ENCODE measurements around the gene LEAP2.
"Not testable (repeated sequence)": the region's sequence is repeated elsewhere in the genome, so short reads cannot be mapped to it uniquely, and the experiment has no call there.

The LEAP2 gene

DNA sequence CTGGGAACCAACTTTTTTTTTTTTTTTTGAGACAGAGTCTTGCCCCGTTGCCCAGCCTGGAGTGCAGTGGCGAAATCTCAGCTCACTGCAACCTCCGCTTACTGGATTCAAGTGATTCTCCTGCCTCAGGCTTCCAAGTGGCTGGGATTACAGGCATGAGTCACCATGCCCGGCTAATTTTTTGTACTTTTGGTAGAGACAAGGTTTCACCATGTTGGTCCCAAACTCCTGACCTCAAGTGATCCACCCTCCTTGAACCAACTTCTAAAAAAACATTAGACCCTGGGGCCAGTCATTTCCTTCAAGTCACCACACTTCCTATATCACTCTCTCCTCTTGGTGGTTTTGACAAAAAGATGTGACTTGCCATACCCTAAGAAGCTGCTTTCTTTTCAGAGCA lies 32.2 kb upstream of the LEAP2 start:
- DNase-seq: no peak

DNA sequence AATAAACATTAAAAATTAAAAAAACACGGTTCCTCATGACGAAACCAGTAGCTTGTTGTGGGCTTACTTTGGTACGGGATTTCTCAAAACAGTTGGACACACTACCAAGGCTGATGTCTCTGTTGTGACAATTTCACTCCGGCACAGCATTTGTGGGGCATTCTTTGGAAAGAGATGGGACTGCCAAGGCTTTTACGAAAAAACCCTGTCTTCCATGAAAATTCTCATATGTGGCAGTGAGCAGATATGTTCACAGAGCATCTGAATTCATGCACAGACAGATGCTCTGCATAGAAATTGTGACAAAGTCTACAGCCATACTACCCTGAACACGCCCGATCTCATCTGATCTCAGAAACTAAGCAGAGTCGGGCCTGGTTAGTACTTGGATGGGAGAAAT lies 25.2 kb upstream of the LEAP2 start:
- DNase-seq: no peak

DNA sequence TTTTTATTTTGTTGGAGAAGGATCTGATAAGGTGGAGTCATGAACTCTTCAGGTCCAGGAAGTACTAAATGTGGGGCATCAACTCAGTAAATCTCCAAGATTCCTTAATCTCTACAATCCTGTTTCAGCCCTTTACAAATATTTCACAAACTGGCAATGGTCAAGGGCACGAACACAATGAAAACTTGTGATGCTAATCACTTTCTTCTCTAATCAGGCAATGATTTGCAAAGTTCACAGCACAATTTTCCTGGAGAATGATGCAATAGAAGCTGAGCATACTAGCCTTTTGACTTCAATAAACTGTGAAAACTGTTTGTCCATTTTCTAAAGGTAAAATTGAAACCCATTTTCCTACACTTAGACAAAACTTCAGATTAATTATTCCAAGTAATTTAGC lies 24.1 kb upstream of the LEAP2 start:
- no peak for DNase-seq

DNA sequence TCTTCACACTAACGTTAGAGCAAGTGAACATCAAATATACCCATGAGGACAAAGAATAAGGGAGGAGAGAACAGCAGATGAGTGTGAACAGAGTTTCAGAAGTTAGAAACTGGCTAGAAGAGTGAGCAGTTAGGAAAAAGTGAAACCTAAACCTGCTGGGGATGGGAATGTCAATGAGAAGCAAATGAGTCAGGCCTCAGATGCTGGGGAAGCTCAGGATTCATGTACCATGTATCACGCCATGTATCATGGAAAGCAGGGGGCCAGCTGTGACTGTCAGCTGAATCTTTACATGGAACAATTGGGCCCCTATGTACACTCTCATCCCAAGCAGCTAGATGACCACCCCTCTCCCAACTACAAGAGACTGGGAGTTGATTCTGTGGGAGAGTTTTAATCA lies 23.4 kb upstream of the LEAP2 start:
- DNase-seq: no peak

DNA sequence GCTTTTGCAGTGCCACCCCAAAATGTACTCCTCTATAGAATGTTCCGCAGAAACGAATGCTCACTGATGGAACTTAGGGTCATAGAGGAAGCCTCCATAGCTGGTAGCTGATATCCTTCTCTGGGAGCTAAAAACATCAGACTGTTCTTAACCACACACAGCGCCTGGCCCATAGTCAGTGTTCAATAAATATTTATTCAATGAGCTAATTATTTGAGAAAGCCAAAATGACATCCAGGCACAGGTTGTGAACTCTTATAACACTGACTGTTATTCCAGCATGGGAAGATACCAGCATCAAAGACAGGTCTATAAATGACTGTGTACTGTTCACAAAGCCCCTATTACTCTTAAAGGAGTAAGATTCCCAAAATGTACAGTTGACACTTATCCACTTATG lies 20.1 kb upstream of the LEAP2 start:
- no peak for DNase-seq

DNA sequence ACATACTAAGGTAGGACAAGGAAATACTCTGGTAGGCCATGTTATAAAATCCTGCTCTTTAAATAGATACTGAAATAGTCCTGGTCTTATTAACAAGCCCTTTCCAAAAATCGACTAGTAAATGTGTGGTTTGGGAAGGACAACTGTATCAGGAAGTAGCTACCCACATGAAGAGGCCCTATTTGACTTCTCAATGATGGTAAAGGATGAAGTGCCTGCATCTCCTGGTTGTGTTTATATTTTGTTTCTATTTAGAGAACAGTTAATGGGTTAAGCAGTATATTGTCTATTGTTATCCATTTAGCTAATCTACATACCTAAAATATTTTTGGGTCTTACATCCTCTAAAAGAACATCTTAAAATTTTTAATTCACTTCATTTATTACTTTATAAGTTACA lies 19.7 kb upstream of the LEAP2 start:
- no peak for DNase-seq

DNA sequence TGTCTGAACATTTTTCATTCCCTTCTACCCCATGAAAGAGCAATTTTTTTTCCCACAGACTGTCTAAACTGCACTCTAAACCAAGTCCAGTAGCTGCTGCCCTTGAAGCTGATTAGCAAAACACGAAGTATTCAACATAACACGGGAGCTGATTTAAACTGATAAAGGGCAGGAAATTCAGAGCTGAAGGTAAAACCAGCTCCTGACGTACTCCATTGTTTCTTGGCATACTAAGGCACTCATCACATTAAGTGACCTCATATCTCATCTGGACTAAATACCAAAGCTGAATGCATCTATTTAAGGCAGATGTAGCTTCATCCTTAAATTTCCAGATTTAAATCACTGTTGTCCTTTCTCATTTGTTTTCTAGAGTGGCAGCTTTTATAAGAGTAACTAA lies 19.2 kb upstream of the LEAP2 start:
- DNase-seq: no peak

DNA sequence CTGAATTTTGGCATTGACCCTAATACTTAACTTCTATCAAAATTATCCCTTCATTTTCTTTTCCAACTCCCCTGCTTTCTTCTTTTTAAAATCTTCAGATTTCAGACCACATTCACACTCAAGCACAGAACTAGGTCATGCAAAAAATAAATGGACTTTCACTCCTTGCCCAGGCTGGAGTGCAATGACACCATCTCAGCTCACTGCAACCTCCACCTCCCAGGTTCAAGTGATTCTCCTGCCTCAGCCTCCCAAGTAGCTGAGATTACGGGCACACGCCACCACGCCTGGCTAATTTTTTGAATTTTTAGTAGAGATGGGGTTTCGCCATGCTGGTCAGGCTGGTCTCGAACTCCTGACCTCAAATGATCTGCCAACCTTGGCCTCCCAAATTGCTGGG lies 18.5 kb upstream of the LEAP2 start:
- DNase-seq: not testable (repeated sequence)

DNA sequence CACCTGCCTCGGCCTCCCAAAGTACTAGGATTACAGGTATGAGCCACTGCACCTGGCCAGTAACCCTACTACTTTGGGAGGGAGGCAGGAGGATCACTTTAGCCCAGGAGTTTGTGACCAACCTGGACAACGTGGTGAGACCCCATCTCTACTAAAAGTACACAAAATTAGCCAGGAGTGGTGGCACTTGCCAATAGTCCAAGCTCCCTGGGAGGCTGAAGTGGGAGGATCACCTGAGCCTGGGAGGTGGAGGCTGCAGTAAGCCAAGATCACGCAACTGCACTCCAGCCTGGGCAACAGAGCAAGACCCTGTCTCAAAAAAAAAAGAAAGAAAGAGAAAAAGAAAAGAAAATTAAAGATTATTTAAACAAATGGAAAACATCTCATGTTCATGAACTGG lies 17.5 kb upstream of the LEAP2 start:
- DNase-seq: no peak

DNA sequence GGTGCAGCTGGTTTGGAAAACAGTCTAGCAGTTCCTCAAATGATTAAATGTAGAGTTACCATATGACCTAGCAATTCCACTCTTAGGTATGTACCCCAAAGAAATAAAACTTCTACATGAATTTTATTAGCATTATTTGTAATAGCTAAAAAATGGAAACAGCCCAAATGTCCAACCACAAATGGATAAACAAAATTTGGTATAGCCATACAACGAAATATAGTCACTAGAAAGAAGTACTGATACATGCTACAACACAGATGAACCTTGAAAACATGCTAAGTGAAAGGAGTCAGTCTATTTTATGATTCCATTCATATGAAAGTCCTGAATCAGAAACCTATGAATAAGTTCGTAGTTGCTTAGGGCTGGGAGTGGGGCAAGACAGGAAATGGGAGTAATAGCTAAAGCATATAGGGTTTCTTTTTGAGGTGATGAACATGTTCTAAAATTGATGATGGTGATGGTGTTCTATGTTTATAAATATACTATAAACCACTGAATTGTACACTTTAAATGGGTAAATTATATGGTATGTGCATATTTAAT lies 13.5 kb upstream of the LEAP2 start:
- DNase-seq: no peak

DNA sequence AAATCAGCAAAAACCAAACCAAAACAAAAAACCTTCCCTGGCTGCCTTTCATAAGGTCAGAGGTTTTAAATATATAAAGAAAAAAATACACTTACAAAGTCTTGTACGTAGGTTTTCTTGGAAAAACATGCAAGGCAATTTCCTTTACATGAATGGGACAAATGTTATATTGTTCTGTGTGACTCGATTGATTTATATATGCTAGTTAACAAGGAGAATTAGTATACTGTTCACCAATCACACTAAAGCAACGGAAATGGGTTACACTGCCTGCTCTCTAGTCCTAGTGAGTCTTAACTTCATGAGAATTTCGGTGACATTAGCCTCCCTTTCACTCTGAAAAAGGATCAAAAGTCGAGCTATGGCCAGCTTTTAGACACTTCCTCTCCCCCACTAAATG lies 12.7 kb upstream of the LEAP2 start:
- no peak for DNase-seq

DNA sequence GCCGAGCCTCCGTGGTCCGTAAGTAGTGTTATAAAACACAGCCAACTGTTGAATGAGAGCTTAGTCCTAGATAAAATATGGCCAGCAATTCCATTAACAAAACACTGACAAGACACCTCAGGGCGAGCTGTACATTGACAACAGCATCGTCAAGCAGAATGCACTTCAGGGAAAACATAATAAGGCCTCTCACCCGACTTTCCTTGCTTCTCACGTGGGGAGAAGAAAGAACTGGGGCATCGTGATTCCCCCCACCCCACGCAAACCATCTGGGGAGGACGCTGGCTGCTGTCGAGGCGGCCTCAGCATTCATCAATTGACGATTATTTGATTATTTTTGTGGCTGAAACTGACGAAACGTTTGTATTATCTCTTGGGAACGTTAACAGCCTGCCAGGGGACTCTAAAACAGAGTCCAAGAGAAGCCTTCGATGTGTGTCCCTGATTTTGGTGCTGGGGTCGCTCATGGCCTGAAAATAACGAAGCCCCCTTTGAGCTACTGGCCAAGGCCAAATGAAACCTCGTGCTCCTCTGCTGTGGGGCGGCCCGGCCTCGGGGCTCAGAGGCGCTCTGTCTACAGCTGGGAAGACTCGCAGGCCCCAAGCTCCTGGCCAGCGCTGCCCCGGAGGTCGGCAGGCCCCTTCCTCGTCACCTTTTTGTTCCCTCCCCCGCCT lies 7.7 kb upstream of the LEAP2 start:
- DNase-seq: no peak

DNA sequence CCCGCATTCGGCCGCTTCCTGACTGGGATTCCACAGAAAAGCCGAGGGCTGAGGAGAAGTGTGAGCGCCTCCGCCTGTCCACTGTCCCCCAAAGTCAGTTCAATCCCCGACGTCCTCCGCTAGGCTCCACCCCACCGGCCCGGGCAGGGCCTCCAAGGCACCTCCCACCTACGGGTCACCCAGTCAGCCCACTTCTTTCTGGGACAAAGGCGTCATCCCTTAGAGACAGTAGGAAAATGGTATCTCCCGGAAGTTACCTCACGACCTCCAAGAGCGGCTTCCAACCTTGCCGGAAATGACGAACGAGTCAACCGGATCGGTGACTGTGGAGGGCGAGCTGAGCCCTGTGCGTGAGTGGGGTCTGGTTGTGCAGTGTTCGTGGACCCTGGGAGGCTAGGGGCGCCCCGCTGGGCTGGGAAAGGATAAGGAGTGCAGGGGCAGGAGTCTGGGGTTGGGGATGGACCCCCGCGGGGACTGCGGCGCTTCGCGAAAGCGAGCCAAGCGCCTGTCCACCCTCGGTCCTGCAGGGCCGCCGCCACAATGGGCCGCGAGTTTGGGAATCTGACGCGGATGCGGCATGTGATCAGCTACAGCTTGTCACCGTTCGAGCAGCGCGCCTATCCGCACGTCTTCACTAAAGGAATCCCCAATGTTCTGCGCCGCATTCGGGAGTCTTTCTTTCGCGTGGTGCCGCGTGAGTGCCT lies 7.0 kb upstream of the LEAP2 start, which contains the start of the genes GDF9 and UQCRQ:
Gene GDF9 (minus strand): TSS at position 128 of the 704 bp plus-strand sequence. CDS start 1,936 bp downstream, outside the sequence.
Gene UQCRQ (plus strand): TSS at position 301 of the 704 bp plus-strand sequence. CDS start 240 bp downstream, at position 541.
- DNase-seq: peak; percentile 92

DNA sequence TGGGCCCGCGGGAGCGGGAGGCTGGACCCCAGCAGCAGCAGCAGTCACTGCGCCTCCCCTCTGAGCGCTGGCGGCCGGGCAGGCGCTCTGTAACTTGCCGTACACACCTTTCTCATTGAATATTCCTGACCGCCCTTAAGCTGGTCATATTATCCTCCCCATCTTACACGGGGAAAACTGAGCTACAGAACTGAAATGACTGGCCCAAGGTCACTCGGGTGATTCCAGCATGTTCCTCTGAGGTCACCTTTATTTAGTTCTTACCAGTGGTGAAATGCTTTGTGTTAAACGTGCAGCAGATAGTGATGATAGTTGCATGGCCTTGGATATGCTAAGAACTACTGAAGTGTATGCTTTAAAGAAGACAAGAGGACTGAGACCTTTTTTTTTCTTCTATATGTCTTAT lies 6.4 kb upstream of the LEAP2 start:
- DNase-seq: no peak

DNA sequence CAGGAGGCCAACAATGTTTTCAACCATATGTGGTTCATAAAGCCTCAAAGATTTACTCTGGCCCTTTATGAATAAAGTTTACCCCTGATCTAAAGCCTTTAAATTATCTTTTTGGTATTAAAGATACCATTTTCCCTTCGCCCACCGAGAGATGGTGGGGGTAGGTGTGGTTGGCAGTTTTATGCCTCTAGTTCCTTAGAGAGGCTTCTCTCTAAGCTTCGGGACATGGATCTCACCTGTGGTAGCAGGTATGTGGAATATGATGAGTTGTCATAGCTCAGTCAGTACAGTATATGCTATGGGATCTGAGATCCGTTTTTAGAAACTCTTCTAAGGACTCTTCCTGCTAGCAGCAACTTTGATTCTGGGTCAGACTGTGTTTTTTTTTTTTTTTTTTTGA lies 4.7 kb upstream of the LEAP2 start:
- no peak for DNase-seq

DNA sequence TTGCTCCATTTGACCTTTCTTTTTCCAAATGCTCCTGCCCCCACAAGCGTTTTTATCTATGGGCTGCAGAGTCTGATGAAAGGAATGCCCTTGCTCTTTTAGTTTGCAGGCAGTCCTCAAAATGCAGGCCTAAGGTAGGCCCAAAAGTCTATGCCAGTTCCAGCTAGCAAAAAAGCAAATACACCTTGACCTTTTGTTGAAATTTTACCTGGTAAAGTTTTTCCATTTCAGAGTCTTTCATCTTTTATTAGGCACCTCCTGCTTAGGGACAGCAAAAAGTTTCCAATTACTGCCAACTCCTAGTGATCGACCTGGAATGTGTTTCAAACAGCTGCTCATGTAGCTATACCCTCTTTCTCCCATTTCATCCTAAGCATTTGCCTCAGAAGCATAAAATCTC lies 2.7 kb upstream of the LEAP2 start:
- no peak for DNase-seq

DNA sequence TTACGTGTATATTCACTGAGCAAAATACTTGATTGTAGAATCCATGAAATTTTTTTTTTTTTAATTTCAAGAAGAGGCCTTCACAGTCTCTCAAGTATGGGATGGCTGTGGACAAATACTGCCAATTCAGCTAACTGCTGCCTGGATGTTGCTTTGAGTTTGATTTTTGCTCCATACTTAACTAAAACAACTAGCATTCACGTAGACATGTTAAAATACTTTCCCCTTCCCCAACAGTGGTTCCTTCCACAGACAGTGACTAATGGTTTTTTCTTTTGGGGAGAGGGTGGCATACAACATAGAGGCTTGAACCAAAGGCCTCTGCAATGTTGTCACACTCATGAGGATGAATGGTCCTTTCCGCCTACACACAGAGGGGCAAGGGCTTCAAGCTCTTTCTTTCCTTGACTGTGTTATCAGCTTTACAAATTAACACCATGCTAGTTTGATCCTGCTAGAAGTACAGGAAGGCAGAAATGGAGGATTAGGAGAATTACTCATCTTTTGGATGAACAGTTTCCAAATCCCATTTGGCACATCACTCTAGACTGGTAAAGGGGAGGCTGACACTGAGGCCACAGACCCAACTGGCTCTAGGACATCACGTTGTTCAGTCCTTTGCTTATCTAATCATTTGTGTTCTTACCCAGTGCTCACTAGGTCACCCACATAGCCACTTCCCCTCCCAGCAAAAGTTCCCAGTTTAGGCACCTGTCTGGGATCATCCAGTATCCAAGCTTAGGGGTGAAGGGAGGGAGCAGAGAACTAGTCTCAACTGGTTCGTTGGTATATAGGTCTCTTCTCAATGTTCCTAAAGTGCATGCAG lies 1.8 kb upstream of the LEAP2 start:
- DNase-seq: no peak

DNA sequence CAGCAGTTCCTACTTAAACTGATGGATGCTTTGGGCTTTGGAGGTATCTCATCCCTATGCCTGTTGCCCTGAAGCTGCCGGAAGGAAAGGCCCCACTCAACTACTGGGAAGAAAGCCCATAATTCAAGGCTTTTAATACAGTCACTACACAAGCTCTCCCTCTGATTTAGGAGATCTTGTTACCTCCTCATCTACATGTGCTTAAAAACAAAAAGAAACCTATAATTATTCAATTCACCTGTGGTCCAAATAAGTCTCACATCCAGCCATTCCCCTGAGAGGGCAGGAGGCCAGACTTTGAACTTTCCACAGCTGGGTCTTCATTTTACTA lies 715 bp upstream of the LEAP2 start:
- no peak for DNase-seq

DNA sequence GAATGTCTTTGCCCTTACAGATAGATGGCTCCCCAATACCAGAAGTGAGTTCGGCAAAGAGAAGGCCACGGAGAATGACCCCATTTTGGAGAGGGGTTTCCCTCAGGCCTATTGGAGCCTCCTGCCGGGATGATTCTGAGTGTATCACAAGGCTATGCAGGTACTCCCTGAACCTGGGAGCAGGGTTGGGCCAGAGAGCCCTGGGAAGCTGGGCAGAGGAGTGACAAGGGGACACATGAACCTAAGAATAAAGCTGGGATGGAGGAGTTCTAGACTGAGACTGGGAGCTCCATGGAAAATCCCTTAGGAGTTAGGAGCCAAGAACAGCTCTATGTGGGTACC lies 433 bp downstream of the LEAP2 start:
- no peak for DNase-seq

DNA sequence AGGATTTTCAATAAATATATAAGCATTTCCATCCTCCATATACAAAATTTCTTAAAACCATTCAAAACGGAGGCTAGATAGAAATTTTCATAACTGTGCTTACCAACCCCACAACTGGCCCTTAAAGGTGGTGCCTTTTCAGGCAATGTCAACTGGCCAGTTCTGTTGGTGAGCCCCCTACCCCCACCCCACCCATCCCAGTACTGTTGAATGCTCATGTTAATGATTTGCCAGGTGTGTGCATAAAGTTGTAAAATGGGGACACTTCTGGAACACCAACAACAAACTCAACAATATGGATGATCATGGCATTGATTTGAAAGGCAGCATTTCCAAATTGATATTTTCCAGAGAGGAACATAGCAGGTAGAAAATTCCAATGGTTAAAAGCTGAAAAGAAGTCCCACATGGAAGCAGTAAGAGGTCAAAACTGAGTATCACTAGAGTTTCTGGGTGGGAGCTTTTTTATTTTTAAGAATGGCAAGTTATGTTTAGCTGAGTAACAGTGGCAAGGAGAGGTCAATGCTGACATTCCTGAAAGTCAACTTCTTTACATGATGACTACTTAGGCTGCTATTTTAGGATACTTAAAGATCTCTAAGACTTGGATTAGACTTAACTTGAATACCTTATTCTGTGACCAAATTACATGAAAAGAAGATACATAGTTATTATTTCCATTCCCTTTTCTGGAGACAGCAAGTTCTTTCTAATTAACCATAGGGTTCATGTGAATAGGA lies 2.7 kb downstream of the LEAP2 start:
- no peak for DNase-seq

DNA sequence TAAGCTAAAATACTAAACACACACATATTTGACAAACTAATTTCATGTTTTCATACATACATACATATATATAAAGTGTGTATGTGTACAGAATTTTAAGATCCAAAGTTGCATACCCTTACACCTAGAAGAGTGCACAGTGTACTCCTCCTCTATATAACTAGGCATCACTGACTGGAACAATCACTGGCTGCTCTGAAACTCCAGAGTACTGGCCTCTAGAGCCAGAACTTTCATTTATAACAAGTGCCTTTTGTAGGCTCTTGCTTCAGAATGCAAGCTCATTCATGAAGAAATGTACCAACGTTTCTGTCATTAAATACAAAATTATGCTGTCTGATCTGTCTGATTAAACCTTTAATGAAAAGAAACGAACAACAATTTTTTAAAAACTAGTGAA lies 4.0 kb downstream of the LEAP2 start:
- DNase-seq: no peak

DNA sequence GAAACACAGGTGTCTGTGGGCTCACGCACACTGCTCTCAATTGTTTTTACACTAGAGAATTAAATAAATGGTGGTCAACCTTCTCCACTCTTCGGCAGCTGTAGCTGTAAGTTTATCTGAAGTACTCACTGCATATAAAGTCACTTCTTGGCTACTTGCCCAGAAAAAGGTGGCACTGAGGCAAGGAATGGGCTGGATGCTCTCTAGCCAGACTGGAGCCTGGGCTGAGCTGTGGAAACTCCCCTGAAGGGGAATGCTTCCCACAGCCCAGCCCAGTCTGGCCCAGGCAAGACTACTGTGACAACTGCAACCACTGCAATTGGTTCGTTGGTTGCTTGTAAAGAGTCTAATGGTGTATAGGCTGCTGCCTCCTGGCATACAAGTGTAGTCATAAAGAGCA lies 4.5 kb downstream of the LEAP2 start:
- DNase-seq: no peak

DNA sequence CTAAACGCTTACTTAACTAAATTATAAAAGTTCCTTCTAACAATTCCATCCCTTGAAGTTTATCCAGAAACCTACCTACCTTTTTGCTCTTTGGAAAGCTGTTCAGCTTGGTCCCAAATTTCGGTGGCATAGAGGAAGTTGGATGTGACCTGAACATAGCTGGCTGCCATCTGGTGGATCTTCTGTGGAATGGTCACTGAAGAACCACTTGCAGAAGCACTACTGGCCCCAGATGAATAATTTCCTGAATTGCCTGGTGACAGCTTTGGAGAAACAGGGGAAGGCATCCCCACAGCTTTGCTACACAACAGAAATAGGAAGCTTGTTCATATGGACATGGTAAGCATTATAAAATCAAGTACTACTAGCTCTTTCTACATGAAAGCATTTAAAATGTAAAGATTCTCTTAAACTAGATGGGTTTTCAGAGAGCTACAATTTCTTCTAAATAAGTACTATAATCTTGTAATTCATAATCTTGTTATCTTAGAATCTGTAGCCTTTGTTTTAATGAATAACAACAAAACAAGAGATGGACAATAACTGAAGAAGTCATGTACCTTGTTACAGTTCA lies 9.9 kb downstream of the LEAP2 start:
- DNase-seq: peak; percentile 26

All from activated CD4-positive, alpha-beta T cell treated with anti-CD3 and anti-CD28 coated beads for 48 hours (primary cell).